ENCODE data around the gene METTL2B. TPM values are rescaled to one million over a fixed set of nuclear protein-coding genes. Genes with fewer than 3 reads are reported as not detected.

METTL2B gene
- total and polyA plus RNA-seq, 2 of the 8 experiments (the other 6 are each of a cell fraction or from before 2014, with no cell fraction given) = 14.6 to 43.5 TPM

GRCh38 chr7:128453836-128454804 is 22.4 kb upstream of the METTL2B start:
- no peak overlapping the region for H3K56ac ChIP-seq (replicated peaks; ENCODE audit: insufficient read length, low read depth, low read length)
- H3K9ac ChIP-seq (replicated peaks in 1 of 4; ENCODE audit: extremely low read depth in 1 of 4, low read depth in 3 of 4, low read length in 3 of 4) = no peak overlapping the region; a peak in 1 of 7 replicates
- H2BK12ac ChIP-seq (ENCODE audit: low read depth, low read length) = no peak overlapping the region
- H3K14ac ChIP-seq (ENCODE audit: insufficient read length) = no peak overlapping the region
- H3K4me1 ChIP-seq (replicated peaks in 1 of 4; ENCODE audit: control insufficient read depth in 3 of 4, insufficient read depth in 4 of 4, low read length in 3 of 4) = peaks cover 9 to 19% (median 12%) of the 10 kb centered on the region in 4 experiments
- ChIA-PET POLR2A (ENCODE audit: partially characterized antibody) (interaction anchor here (1.0 to 2.3 kb wide), 8 partner anchors 9 to 342 kb away, joined by 3 to 18 read pairs (median 3); partner anchors contain the start of genes METTL2B and RBM28), CTCF (ENCODE audit: partially characterized antibody) (interaction anchor here (0.8 to 5.4 kb wide), 15 partner anchors 7 to 107 kb away, joined by 3 to 67 read pairs (median 4); no protein-coding TSS in a partner anchor)
- peaks cover 9% of the 10 kb centered on the region; the same call in 1 of the 2 replicates for H3K23me2 ChIP-seq (ENCODE audit: low read depth, low read length)
- no peak overlapping the region for H2BK20ac ChIP-seq (ENCODE audit: low read length)
- no peak overlapping the region for H3K4ac ChIP-seq (replicated peaks; ENCODE audit: insufficient read length, low read depth, low read length)
- peaks cover 0 to 2% of the 10 kb centered on the region in 2 experiments for H4K20me1 ChIP-seq (replicated peaks in 1 of 2; ENCODE audit: control insufficient read depth in 1 of 2, insufficient read depth in 2 of 2, low read length in 2 of 2)
- no peak overlapping the region for H4K91ac ChIP-seq (replicated peaks; ENCODE audit: insufficient read length, low read length)
- H2BK5ac ChIP-seq (ENCODE audit: low read depth, low read length) = no peak overlapping the region
- H3K23ac ChIP-seq (ENCODE audit: insufficient read length) = no peak overlapping the region
- H3K18ac ChIP-seq (ENCODE audit: extremely low read depth, low read length) = peak overlapping the region; percentile 84; the same call in 1 of the 2 replicates
- peak in 1 of 2 experiments; percentile 77 for DNase-seq (ENCODE audit: low read depth in 1 of 2, low spot score in 2 of 2)
- peaks cover 9% of the 10 kb centered on the region for H3K79me1 ChIP-seq (ENCODE audit: low read depth, low read length)
- H3K9me3 ChIP-seq (ENCODE audit: insufficient read depth in 2 of 2, low read depth in 1 of 2, low read length in 1 of 2) = no peaks in the 10 kb centered on the region
- H2AK5ac ChIP-seq (ENCODE audit: low read depth, low read length) = no peak overlapping the region
- H3K27ac ChIP-seq (ENCODE audit: low read depth, low read length) = no peak overlapping the region
- peak overlapping the region; percentile 68; the same call in 1 of the 2 replicates for H4K8ac ChIP-seq (ENCODE audit: extremely low read depth, insufficient read depth, low read length)
- H3K4me2 ChIP-seq (ENCODE audit: insufficient read depth in 1 of 2, low read depth in 2 of 2, low read length in 2 of 2) = peak overlapping the region; percentile 69 to 97
- WGBS, 2 experiments (ENCODE audit: extremely low coverage in 1 of 2, insufficient coverage in 1 of 2, insufficient read length in 1 of 2, insufficient replicate concordance in 2 of 2, low coverage in 1 of 2, low lambda C conversion rate in 2 of 2, missing lambda C conversion rate in 1 of 2) = 26% methylated on average over 23 of the region's 23 CpGs; no CpG with 5 or more reads in 1 of the 2 experiments
- H3K36me3 ChIP-seq (ENCODE audit: control insufficient read depth in 2 of 4, insufficient read depth in 4 of 4, low read length in 3 of 4) = peaks cover 3 to 15% (median 7%) of the 10 kb centered on the region in 4 experiments; a peak in 6 of 8 replicates
- H2BK15ac ChIP-seq (ENCODE audit: low read length) = no peak overlapping the region
- peaks cover 0 to 31% of the 10 kb centered on the region in 2 experiments; a peak in 2 of 4 replicates for H3K79me2 ChIP-seq (ENCODE audit: control insufficient read depth in 1 of 2, insufficient read depth in 2 of 2, low read length in 2 of 2)
- no peak overlapping the region for H4K5ac ChIP-seq (ENCODE audit: insufficient read length, low read depth, low read length)
- no peak for FAIRE-seq
- peak overlapping the region; percentile 60; the same call in 1 of the 2 replicates for H2AFZ ChIP-seq (ENCODE audit: low read length)
- H3K27me3 ChIP-seq (replicated peaks in 1 of 4; ENCODE audit: control insufficient read depth in 3 of 4, extremely low read depth in 1 of 4, insufficient read depth in 3 of 4, low read length in 3 of 4) = no peaks in the 10 kb centered on the region; a peak in 2 of 7 replicates
- H3K4me3 ChIP-seq (ENCODE audit: extremely low read depth in 1 of 4, insufficient read depth in 2 of 4, low read depth in 3 of 4, low read length in 4 of 4) = peak overlapping the region in 3 of 4 experiments; percentile 13 to 100 (median 24); a peak in 4 of 8 replicates
- no peak overlapping the region for H2BK120ac ChIP-seq (replicated peaks; ENCODE audit: low read depth, low read length)
- TF ChIP-seq TBP (IDR thresholded peaks at IDR 0.05; ENCODE audit: low read depth, low read length) = peak; percentile 44; the same call in 1 of the 2 replicates
- no peak for TF ChIP-seq SIX5 (IDR thresholded peaks at IDR 0.05; ENCODE audit: low read depth, low read length)
- TF ChIP-seq RXRA (IDR thresholded peaks at IDR 0.05; ENCODE audit: insufficient read depth, low read depth, low read length) = peak; percentile 73; the same call in 1 of the 2 replicates
- peak; percentile 88; the same call in 1 of the 2 replicates for TF ChIP-seq RBBP5 (IDR thresholded peaks at IDR 0.05; ENCODE audit: borderline replicate concordance, low read depth, low read length)
- TF ChIP-seq SP4 (IDR thresholded peaks at IDR 0.05; ENCODE audit: low read length) = no peak
- TF ChIP-seq MAFK (IDR thresholded peaks at IDR 0.05; ENCODE audit: low read depth, low read length) = no peak
- TF ChIP-seq SP2 (IDR thresholded peaks at IDR 0.05; ENCODE audit: low read length) = no peak
- no peak for TF ChIP-seq SAP30 (IDR thresholded peaks at IDR 0.05; ENCODE audit: insufficient read depth, insufficient replicate concordance, low read length)
- TF ChIP-seq ZNF274 (IDR thresholded peaks at IDR 0.05; ENCODE audit: borderline replicate concordance, extremely low read depth, low read length) = no peak
- TF ChIP-seq NANOG (IDR thresholded peaks at IDR 0.05; ENCODE audit: insufficient read depth, low read depth, low read length, poor library complexity, severe bottlenecking) = no peak
